ENCODE results near the gene TGM3.

Gene TGM3

GRCh38 chr20:2307136-2307535 is 11.3 kb downstream of the TGM3 start:
- WGBS: 88% methylated on average over 4 of the region's 4 CpGs
- H2AFZ ChIP-seq (ENCODE audit: low read depth, low read length): no peak overlapping the region
- H2BK5ac ChIP-seq (ENCODE audit: low read depth, low read length, poor library complexity, severe bottlenecking): no peak overlapping the region
- H3K18ac ChIP-seq (ENCODE audit: low read depth in 1 of 2, low read length in 2 of 2): no peak overlapping the region
- no peak overlapping the region for H3K4me3 ChIP-seq (ENCODE audit: insufficient read depth in 1 of 2, low read depth in 1 of 2, low read length in 2 of 2)
- H3K23ac ChIP-seq (ENCODE audit: low read length in 2 of 2): no peak overlapping the region
- H3K4me2 ChIP-seq (ENCODE audit: low read length, poor library complexity, severe bottlenecking): no peak overlapping the region
- no peak overlapping the region for H3K14ac ChIP-seq (ENCODE audit: low read length in 2 of 2)
- no peaks in the 10 kb centered on the region for H3K4me1 ChIP-seq (ENCODE audit: control insufficient read depth, insufficient read depth, low read depth, low read length)
- H3K27me3 ChIP-seq (ENCODE audit: control insufficient read depth in 1 of 2, insufficient read depth in 1 of 2, low read length in 2 of 2): peaks cover 16 to 25% of the 10 kb centered on the region in 2 experiments
- no peaks in the 10 kb centered on the region for H3K9me3 ChIP-seq (ENCODE audit: control insufficient read depth, low read length)
- H2AK5ac ChIP-seq (ENCODE audit: low read length, severe bottlenecking): no peak overlapping the region
- no peak for DNase-seq
- H3K9ac ChIP-seq (ENCODE audit: low read length): no peak overlapping the region
- H3K36me3 ChIP-seq (ENCODE audit: control insufficient read depth in 1 of 2, insufficient read depth in 2 of 2, low read depth in 1 of 2, low read length in 2 of 2): no peaks in the 10 kb centered on the region
- no peak overlapping the region for H4K8ac ChIP-seq (ENCODE audit: low read length)
- H3K79me1 ChIP-seq (replicated peaks; ENCODE audit: low read length, poor library complexity, severe bottlenecking): no peaks in the 10 kb centered on the region
- H2BK12ac ChIP-seq (ENCODE audit: low read length in 2 of 2): no peak overlapping the region
- H4K91ac ChIP-seq (ENCODE audit: low read length): no peak overlapping the region
- H3K4ac ChIP-seq (ENCODE audit: low read depth in 1 of 2, low read length in 2 of 2): no peak overlapping the region
- H3K27ac ChIP-seq (ENCODE audit: low read length, poor library complexity, severe bottlenecking): no peak overlapping the region
- H2BK120ac ChIP-seq (ENCODE audit: low read depth, low read length): no peak overlapping the region
- no peak overlapping the region for H2BK15ac ChIP-seq (ENCODE audit: low read depth, poor library complexity, severe bottlenecking)

- H3K4ac ChIP-seq (ENCODE audit: low read depth in 1 of 2, low read length in 2 of 2): no peak overlapping the region
- no peak overlapping the region for H2BK120ac ChIP-seq (ENCODE audit: low read depth, low read length)
- no peak overlapping the region for H2BK5ac ChIP-seq (ENCODE audit: low read depth, low read length, poor library complexity, severe bottlenecking)
- H2BK15ac ChIP-seq (ENCODE audit: low read depth, poor library complexity, severe bottlenecking): no peak overlapping the region
- H3K27ac ChIP-seq (ENCODE audit: low read length, poor library complexity, severe bottlenecking): no peak overlapping the region
- no peaks in the 10 kb centered on the region for H3K79me1 ChIP-seq (replicated peaks; ENCODE audit: low read length, poor library complexity, severe bottlenecking)
- H3K4me2 ChIP-seq (ENCODE audit: low read length, poor library complexity, severe bottlenecking): no peak overlapping the region
- H3K23ac ChIP-seq (ENCODE audit: low read length in 2 of 2): no peak overlapping the region
- no peak overlapping the region for H3K14ac ChIP-seq (ENCODE audit: low read length in 2 of 2)
- no peak overlapping the region for H2AFZ ChIP-seq (ENCODE audit: low read depth, low read length)
- WGBS: 86% methylated on average over 3 of the region's 3 CpGs
- no peak overlapping the region for H3K9ac ChIP-seq (ENCODE audit: low read length)
- no peak for DNase-seq
- no peak overlapping the region for H2AK5ac ChIP-seq (ENCODE audit: low read length, severe bottlenecking)
- no peaks in the 10 kb centered on the region for H3K9me3 ChIP-seq (ENCODE audit: control insufficient read depth, low read length)
- no peak overlapping the region for H3K4me3 ChIP-seq (ENCODE audit: insufficient read depth in 1 of 2, low read depth in 1 of 2, low read length in 2 of 2)
- no peaks in the 10 kb centered on the region for H3K36me3 ChIP-seq (ENCODE audit: control insufficient read depth in 1 of 2, insufficient read depth in 2 of 2, low read depth in 1 of 2, low read length in 2 of 2)
- H2BK12ac ChIP-seq (ENCODE audit: low read length in 2 of 2): no peak overlapping the region
- H4K91ac ChIP-seq (ENCODE audit: low read length): no peak overlapping the region
- no peak overlapping the region for H4K8ac ChIP-seq (ENCODE audit: low read length)
- H3K18ac ChIP-seq (ENCODE audit: low read depth in 1 of 2, low read length in 2 of 2): no peak overlapping the region
- H3K4me1 ChIP-seq (ENCODE audit: control insufficient read depth, insufficient read depth, low read depth, low read length): no peaks in the 10 kb centered on the region
- H3K27me3 ChIP-seq (ENCODE audit: control insufficient read depth in 1 of 2, insufficient read depth in 1 of 2, low read length in 2 of 2): peaks cover 0 to 4% of the 10 kb centered on the region in 2 experiments
Observed at GRCh38 chr20:2311329-2311728, 15.5 kb downstream of the TGM3 start.

DNA sequence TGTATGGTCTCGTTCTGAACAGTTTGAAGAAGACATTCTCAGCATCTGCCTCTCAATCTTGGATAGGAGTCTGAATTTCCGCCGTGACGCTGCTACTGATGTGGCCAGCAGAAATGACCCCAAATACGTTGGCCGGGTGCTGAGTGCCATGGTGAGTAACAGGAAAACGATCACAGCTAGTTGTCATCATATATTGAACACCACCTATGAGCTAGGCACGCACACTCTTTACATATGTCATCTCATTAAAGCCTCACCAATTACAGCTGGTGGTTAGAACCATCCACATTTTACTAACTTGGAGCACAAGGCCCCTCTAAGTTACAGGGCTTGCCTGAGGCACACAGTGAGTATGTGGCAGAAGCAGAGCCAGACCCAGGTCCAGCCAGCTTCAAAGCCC is 17.1 kb downstream of the TGM3 start:
- H3K4ac ChIP-seq (ENCODE audit: low read depth in 1 of 2, low read length in 2 of 2): no peak overlapping the region
- H4K8ac ChIP-seq (ENCODE audit: low read length): no peak overlapping the region
- H3K9ac ChIP-seq (ENCODE audit: low read length): no peak overlapping the region
- no peak overlapping the region for H3K27ac ChIP-seq (ENCODE audit: low read length, poor library complexity, severe bottlenecking)
- H3K79me1 ChIP-seq (replicated peaks; ENCODE audit: low read length, poor library complexity, severe bottlenecking): no peaks in the 10 kb centered on the region
- no peak overlapping the region for H2AK5ac ChIP-seq (ENCODE audit: low read length, severe bottlenecking)
- no peak overlapping the region for H3K4me2 ChIP-seq (ENCODE audit: low read length, poor library complexity, severe bottlenecking)
- no peaks in the 10 kb centered on the region for H3K36me3 ChIP-seq (ENCODE audit: control insufficient read depth in 1 of 2, insufficient read depth in 2 of 2, low read depth in 1 of 2, low read length in 2 of 2)
- H3K27me3 ChIP-seq (ENCODE audit: control insufficient read depth in 1 of 2, insufficient read depth in 1 of 2, low read length in 2 of 2): peaks cover 0 to 4% of the 10 kb centered on the region in 2 experiments
- H2BK15ac ChIP-seq (ENCODE audit: low read depth, poor library complexity, severe bottlenecking): no peak overlapping the region
- no peak for DNase-seq
- no peak overlapping the region for H3K23ac ChIP-seq (ENCODE audit: low read length in 2 of 2)
- no peak overlapping the region for H3K14ac ChIP-seq (ENCODE audit: low read length in 2 of 2)
- no peaks in the 10 kb centered on the region for H3K4me1 ChIP-seq (ENCODE audit: control insufficient read depth, insufficient read depth, low read depth, low read length)
- no peak overlapping the region for H2AFZ ChIP-seq (ENCODE audit: low read depth, low read length)
- H3K9me3 ChIP-seq (ENCODE audit: control insufficient read depth, low read length): no peaks in the 10 kb centered on the region
- no peak overlapping the region for H2BK120ac ChIP-seq (ENCODE audit: low read depth, low read length)
- no peak overlapping the region for H3K18ac ChIP-seq (ENCODE audit: low read depth in 1 of 2, low read length in 2 of 2)
- no peak overlapping the region for H4K91ac ChIP-seq (ENCODE audit: low read length)
- H2BK5ac ChIP-seq (ENCODE audit: low read depth, low read length, poor library complexity, severe bottlenecking): no peak overlapping the region
- 93% methylated on average over 8 of the region's 8 CpGs for WGBS
- no peak overlapping the region for H2BK12ac ChIP-seq (ENCODE audit: low read length in 2 of 2)
- no peak overlapping the region for H3K4me3 ChIP-seq (ENCODE audit: insufficient read depth in 1 of 2, low read depth in 1 of 2, low read length in 2 of 2)

- Histone ChIP-seq H3K36me3 (ENCODE audit: control insufficient read depth in 1 of 2, insufficient read depth in 2 of 2, low read depth in 1 of 2, low read length in 2 of 2) (no peaks in the 10 kb centered on the region), H2BK15ac (ENCODE audit: low read depth, poor library complexity, severe bottlenecking) (no peak overlapping the region), H3K27me3 (ENCODE audit: control insufficient read depth in 1 of 2, insufficient read depth in 1 of 2, low read length in 2 of 2) (peaks cover 0 to 4% of the 10 kb centered on the region in 2 experiments), H3K4me2 (ENCODE audit: low read length, poor library complexity, severe bottlenecking) (no peak overlapping the region), H3K4me1 (ENCODE audit: control insufficient read depth, insufficient read depth, low read depth, low read length) (no peaks in the 10 kb centered on the region), H2AK5ac (ENCODE audit: low read length, severe bottlenecking) (no peak overlapping the region), H2AFZ (ENCODE audit: low read depth, low read length) (no peak overlapping the region), H4K91ac (ENCODE audit: low read length) (no peak overlapping the region), H3K23ac (ENCODE audit: low read length in 2 of 2) (no peak overlapping the region), H3K27ac (ENCODE audit: low read length, poor library complexity, severe bottlenecking) (no peak overlapping the region), H3K9ac (ENCODE audit: low read length) (no peak overlapping the region), H4K8ac (ENCODE audit: low read length) (no peak overlapping the region), H3K14ac (ENCODE audit: low read length in 2 of 2) (no peak overlapping the region), H3K79me1 (replicated peaks; ENCODE audit: low read length, poor library complexity, severe bottlenecking) (no peaks in the 10 kb centered on the region), H2BK5ac (ENCODE audit: low read depth, low read length, poor library complexity, severe bottlenecking) (no peak overlapping the region), H3K4ac (ENCODE audit: low read depth in 1 of 2, low read length in 2 of 2) (no peak overlapping the region), H3K9me3 (ENCODE audit: control insufficient read depth, low read length) (no peaks in the 10 kb centered on the region), H2BK120ac (ENCODE audit: low read depth, low read length) (no peak overlapping the region), H3K18ac (ENCODE audit: low read depth in 1 of 2, low read length in 2 of 2) (no peak overlapping the region), H3K4me3 (ENCODE audit: insufficient read depth in 1 of 2, low read depth in 1 of 2, low read length in 2 of 2) (no peak overlapping the region), H2BK12ac (ENCODE audit: low read length in 2 of 2) (no peak overlapping the region)
- DNase-seq: no peak
- 93% methylated on average over 2 of the region's 3 CpGs for WGBS
Observed at GRCh38 chr20:2313316-2313715, 17.5 kb downstream of the TGM3 start.

Measured in mesenchymal stem cell (in vitro differentiated cells and primary cell).